ENCODE data around the gene ARHGEF16.

The ARHGEF16 gene

GRCh38 chr1:3511306-3511705 is 56.8 kb downstream of the ARHGEF16 start:
- Histone ChIP-seq H3K4me3 (ENCODE audit: insufficient read depth, low read depth, low read length) (no peak overlapping the region), H3K4me1 (ENCODE audit: control insufficient read depth, insufficient read depth, low read length) (no peaks in the 10 kb centered on the region), H3K27me3 (ENCODE audit: control insufficient read depth, insufficient read depth, low read length, poor library complexity, severe bottlenecking) (no peaks in the 10 kb centered on the region), H3K27ac (ENCODE audit: insufficient read depth, low read depth, low read length, poor library complexity, severe bottlenecking) (no peak overlapping the region), H3K9me3 (ENCODE audit: control insufficient read depth, low read length) (no peaks in the 10 kb centered on the region), H3K36me3 (ENCODE audit: control insufficient read depth, insufficient read depth, low read length) (no peaks in the 10 kb centered on the region)
- WGBS, 2 experiments, result 93 to 95% methylated on average over 16 of the region's 16 CpGs

DNA sequence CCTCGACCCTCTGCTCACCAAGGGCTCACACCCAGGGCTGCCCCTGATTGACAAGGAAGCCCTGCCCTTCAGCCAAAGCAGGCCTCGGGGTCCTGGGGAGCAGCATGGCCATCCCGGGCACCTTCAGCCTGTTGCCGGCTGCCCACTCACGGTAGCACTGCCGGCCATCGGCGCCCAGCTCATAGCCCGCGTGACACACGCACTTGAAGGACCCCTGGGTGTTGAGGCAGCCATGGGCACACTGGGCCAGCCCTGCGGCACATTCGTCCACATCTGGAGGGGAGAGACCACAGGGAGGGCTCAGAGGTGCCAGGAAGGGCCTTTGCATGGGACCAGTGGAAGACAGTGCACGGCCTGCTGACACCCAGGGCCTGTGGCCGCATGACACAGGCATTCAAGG is 57.4 kb downstream of the ARHGEF16 start:
- Histone ChIP-seq H3K9me3 (ENCODE audit: control insufficient read depth, low read length) (no peaks in the 10 kb centered on the region), H3K4me1 (ENCODE audit: control insufficient read depth, insufficient read depth, low read length) (no peaks in the 10 kb centered on the region), H3K36me3 (ENCODE audit: control insufficient read depth, insufficient read depth, low read length) (no peaks in the 10 kb centered on the region), H3K27ac (ENCODE audit: insufficient read depth, low read depth, low read length, poor library complexity, severe bottlenecking) (no peak overlapping the region), H3K27me3 (ENCODE audit: control insufficient read depth, insufficient read depth, low read length, poor library complexity, severe bottlenecking) (no peaks in the 10 kb centered on the region), H3K4me3 (ENCODE audit: insufficient read depth, low read depth, low read length) (no peak overlapping the region)
- WGBS, 2 experiments, result 96 to 97% methylated on average over 15 of the region's 15 CpGs

DNA sequence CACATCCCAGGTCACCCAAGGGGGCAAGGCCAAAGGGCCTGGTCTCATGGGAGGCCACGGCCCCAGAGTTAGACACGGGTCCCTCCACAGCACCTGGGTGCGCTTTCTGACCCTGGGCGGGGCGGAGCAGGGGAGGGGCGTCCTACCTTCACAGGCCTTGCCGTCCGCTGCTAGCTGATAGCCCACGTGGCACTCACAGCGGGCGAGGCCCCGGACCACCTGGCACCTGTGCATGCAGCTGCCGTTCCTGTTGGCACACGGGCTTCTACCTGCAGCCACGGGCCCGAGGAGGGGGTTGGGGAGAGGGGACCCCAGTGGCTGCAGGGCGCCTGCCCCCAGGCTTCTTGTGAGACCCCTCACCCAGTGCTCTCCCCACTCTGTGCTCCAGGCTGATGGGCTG is 59.9 kb downstream of the ARHGEF16 start:
- Histone ChIP-seq H3K36me3 (ENCODE audit: control insufficient read depth, insufficient read depth, low read length) (no peaks in the 10 kb centered on the region), H3K4me3 (ENCODE audit: insufficient read depth, low read depth, low read length) (no peak overlapping the region), H3K27me3 (ENCODE audit: control insufficient read depth, insufficient read depth, low read length, poor library complexity, severe bottlenecking) (no peaks in the 10 kb centered on the region), H3K9me3 (ENCODE audit: control insufficient read depth, low read length) (no peaks in the 10 kb centered on the region), H3K4me1 (ENCODE audit: control insufficient read depth, insufficient read depth, low read length) (no peaks in the 10 kb centered on the region), H3K27ac (ENCODE audit: insufficient read depth, low read depth, low read length, poor library complexity, severe bottlenecking) (no peak overlapping the region)
- 94 to 95% methylated on average over 17 of the region's 17 CpGs for WGBS, 2 experiments

DNA sequence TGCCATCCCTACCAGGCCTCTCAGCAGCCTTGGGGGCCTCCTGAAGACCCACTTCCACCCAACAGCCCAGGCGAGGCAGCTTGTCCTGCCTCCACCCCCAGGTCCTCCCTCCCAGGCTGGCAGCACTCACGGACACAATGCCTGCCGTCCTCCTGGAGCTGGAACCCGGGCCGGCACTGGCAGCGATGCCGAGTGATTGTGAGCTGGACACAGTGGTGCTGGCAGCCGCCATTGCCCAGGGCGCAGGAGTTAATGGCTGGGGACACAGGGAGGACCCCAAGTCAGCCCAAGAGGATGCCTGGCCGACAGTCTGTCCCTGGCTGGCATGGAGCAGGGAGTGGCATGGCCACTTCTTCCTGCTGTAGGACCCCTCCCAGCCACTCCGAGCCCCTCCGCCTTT is 60.8 kb downstream of the ARHGEF16 start:
- no peaks in the 10 kb centered on the region for H3K9me3 ChIP-seq (ENCODE audit: control insufficient read depth, low read length)
- H3K4me1 ChIP-seq (ENCODE audit: control insufficient read depth, insufficient read depth, low read length), result no peaks in the 10 kb centered on the region
- no peak overlapping the region for H3K4me3 ChIP-seq (ENCODE audit: insufficient read depth, low read depth, low read length)
- 93 to 96% methylated on average over 12 of the region's 12 CpGs for WGBS, 2 experiments
- no peaks in the 10 kb centered on the region for H3K27me3 ChIP-seq (ENCODE audit: control insufficient read depth, insufficient read depth, low read length, poor library complexity, severe bottlenecking)
- H3K36me3 ChIP-seq (ENCODE audit: control insufficient read depth, insufficient read depth, low read length), result no peaks in the 10 kb centered on the region
- no peak overlapping the region for H3K27ac ChIP-seq (ENCODE audit: insufficient read depth, low read depth, low read length, poor library complexity, severe bottlenecking)

- Histone ChIP-seq H3K4me3 (ENCODE audit: insufficient read depth, low read depth, low read length) (no peak overlapping the region), H3K27me3 (ENCODE audit: control insufficient read depth, insufficient read depth, low read length, poor library complexity, severe bottlenecking) (no peaks in the 10 kb centered on the region), H3K4me1 (ENCODE audit: control insufficient read depth, insufficient read depth, low read length) (no peaks in the 10 kb centered on the region), H3K36me3 (ENCODE audit: control insufficient read depth, insufficient read depth, low read length) (no peaks in the 10 kb centered on the region), H3K9me3 (ENCODE audit: control insufficient read depth, low read length) (no peaks in the 10 kb centered on the region), H3K27ac (ENCODE audit: insufficient read depth, low read depth, low read length, poor library complexity, severe bottlenecking) (no peak overlapping the region)
- WGBS, 2 experiments, result 92% methylated on average over 19 of the region's 19 CpGs
Measured at GRCh38 chr1:3515774-3516480, 61.5 kb downstream of the ARHGEF16 start.

- Histone ChIP-seq H3K9me3 (ENCODE audit: control insufficient read depth, low read length) (no peaks in the 10 kb centered on the region), H3K4me3 (ENCODE audit: insufficient read depth, low read depth, low read length) (no peak overlapping the region), H3K27ac (ENCODE audit: insufficient read depth, low read depth, low read length, poor library complexity, severe bottlenecking) (no peak overlapping the region), H3K4me1 (ENCODE audit: control insufficient read depth, insufficient read depth, low read length) (no peaks in the 10 kb centered on the region), H3K27me3 (ENCODE audit: control insufficient read depth, insufficient read depth, low read length, poor library complexity, severe bottlenecking) (no peaks in the 10 kb centered on the region), H3K36me3 (ENCODE audit: control insufficient read depth, insufficient read depth, low read length) (no peaks in the 10 kb centered on the region)
- 90 to 91% methylated on average over 15 of the region's 15 CpGs for WGBS, 2 experiments
Measured at GRCh38 chr1:3516481-3516869, 62.0 kb downstream of the ARHGEF16 start.

DNA sequence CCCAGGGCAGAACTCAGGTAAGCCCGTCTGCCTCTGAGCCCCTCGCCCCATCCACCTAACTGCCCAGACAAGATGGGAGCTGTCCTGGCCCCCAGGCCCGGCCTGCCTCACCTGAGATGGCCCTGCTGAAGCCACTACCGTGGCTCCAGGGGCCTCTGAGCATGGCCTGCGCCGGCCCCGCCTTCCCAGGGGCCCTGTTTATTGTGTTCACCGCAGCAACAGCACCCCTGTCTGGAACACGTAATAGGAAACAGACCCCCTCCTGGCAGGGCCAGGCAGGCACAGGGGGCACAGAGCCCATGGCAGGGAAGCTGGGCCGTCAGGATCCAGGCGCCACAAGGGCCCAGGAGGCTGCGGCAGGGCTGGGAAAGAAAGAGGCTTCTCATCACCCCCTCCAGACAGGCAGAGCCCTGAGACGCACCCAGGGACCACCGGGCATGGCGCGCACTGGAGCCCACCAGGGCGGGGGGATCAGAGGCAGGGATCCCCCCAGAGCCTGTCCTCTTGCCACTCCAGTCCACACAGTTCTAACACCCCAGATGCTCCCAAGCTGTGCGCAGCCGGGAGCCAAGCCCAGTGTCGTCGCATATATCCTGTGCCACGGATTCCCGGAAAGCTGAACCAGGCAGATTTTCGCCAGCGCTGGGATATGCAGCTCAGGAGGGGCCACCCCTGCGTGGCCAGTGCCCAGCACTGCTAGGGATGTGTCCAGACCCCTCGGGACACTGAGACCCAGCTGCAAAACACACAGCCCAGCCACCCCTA is 62.6 kb downstream of the ARHGEF16 start:
- no peaks in the 10 kb centered on the region for H3K36me3 ChIP-seq (ENCODE audit: control insufficient read depth, insufficient read depth, low read length)
- H3K27ac ChIP-seq (ENCODE audit: insufficient read depth, low read depth, low read length, poor library complexity, severe bottlenecking), result no peak overlapping the region
- WGBS, 2 experiments, result 91 to 93% methylated on average over 27 of the region's 27 CpGs
- no peaks in the 10 kb centered on the region for H3K4me1 ChIP-seq (ENCODE audit: control insufficient read depth, insufficient read depth, low read length)
- no peak overlapping the region for H3K4me3 ChIP-seq (ENCODE audit: insufficient read depth, low read depth, low read length)
- H3K27me3 ChIP-seq (ENCODE audit: control insufficient read depth, insufficient read depth, low read length, poor library complexity, severe bottlenecking), result no peaks in the 10 kb centered on the region
- H3K9me3 ChIP-seq (ENCODE audit: control insufficient read depth, low read length), result no peaks in the 10 kb centered on the region

- Histone ChIP-seq H3K27ac (ENCODE audit: insufficient read depth, low read depth, low read length, poor library complexity, severe bottlenecking) (no peak overlapping the region), H3K9me3 (ENCODE audit: control insufficient read depth, low read length) (no peaks in the 10 kb centered on the region), H3K4me1 (ENCODE audit: control insufficient read depth, insufficient read depth, low read length) (peaks cover 8% of the 10 kb centered on the region), H3K4me3 (ENCODE audit: insufficient read depth, low read depth, low read length) (no peak overlapping the region), H3K27me3 (ENCODE audit: control insufficient read depth, insufficient read depth, low read length, poor library complexity, severe bottlenecking) (no peaks in the 10 kb centered on the region), H3K36me3 (ENCODE audit: control insufficient read depth, insufficient read depth, low read length) (no peaks in the 10 kb centered on the region)
- 89 to 91% methylated on average over 12 of the region's 12 CpGs for WGBS, 2 experiments
Measured at GRCh38 chr1:3518256-3518655, 63.8 kb downstream of the ARHGEF16 start.

- WGBS, 2 experiments, result 90 to 94% methylated on average over 8 of the region's 8 CpGs
- Histone ChIP-seq H3K4me3 (ENCODE audit: insufficient read depth, low read depth, low read length) (no peak overlapping the region), H3K4me1 (ENCODE audit: control insufficient read depth, insufficient read depth, low read length) (peaks cover 9% of the 10 kb centered on the region), H3K27ac (ENCODE audit: insufficient read depth, low read depth, low read length, poor library complexity, severe bottlenecking) (no peak overlapping the region), H3K9me3 (ENCODE audit: control insufficient read depth, low read length) (no peaks in the 10 kb centered on the region), H3K36me3 (ENCODE audit: control insufficient read depth, insufficient read depth, low read length) (no peaks in the 10 kb centered on the region), H3K27me3 (ENCODE audit: control insufficient read depth, insufficient read depth, low read length, poor library complexity, severe bottlenecking) (no peaks in the 10 kb centered on the region)
Measured at GRCh38 chr1:3518756-3519155, 64.3 kb downstream of the ARHGEF16 start.

GRCh38 chr1:3519301-3519885 is 64.9 kb downstream of the ARHGEF16 start:
- no peaks in the 10 kb centered on the region for H3K27me3 ChIP-seq (ENCODE audit: control insufficient read depth, insufficient read depth, low read length, poor library complexity, severe bottlenecking)
- H3K27ac ChIP-seq (ENCODE audit: insufficient read depth, low read depth, low read length, poor library complexity, severe bottlenecking), result no peak overlapping the region
- H3K36me3 ChIP-seq (ENCODE audit: control insufficient read depth, insufficient read depth, low read length), result no peaks in the 10 kb centered on the region
- 95 to 96% methylated on average over 27 of the region's 27 CpGs for WGBS, 2 experiments
- H3K4me1 ChIP-seq (ENCODE audit: control insufficient read depth, insufficient read depth, low read length), result peaks cover 9% of the 10 kb centered on the region
- no peak overlapping the region for H3K4me3 ChIP-seq (ENCODE audit: insufficient read depth, low read depth, low read length)
- no peaks in the 10 kb centered on the region for H3K9me3 ChIP-seq (ENCODE audit: control insufficient read depth, low read length)

Measured in ectodermal cell (in vitro differentiated cells).